Endometrial microvascular endothelial cells (primary cell): ENCODE data around the gene CA9. TPM values are rescaled to one million over a fixed set of nuclear protein-coding genes. Genes with fewer than 3 reads are reported as not detected.

Experiments used
- in situ Hi-C: cut with HindIII; loops from 2 replicates; pipeline ENCODE4 v1.10.0; 2017; ENCODE audit warnings: low sequenced_read_pairs, low pct_unique_long_range_greater_than_20kb; ENCODE audit errors: inconsistent ontology term
- total RNA-seq: library from RNA; depleted of rRNA; stranded (reverse); fragments of >200 nt; gene quantifications from one replicate; pipeline ENCODE4 v1.2.3, GENCODE V29; 2015; ENCODE audit errors: inconsistent ontology term

The CA9 gene
- total RNA-seq, 1 donor from 2014 or later = not detected

- in situ Hi-C loops = no loop called here
These were observed 56.2 kb downstream of the CA9 start for GRCh38 chr9:35729700-35730485.

GRCh38 chr9:35730486-35730854 lies 56.7 kb downstream of the CA9 start:
- in situ Hi-C loops = no loop called here

Other genes starting within 250 kb of the CA9 start
- 35.9 TPM for gene RUSC2, start 183.8 kb upstream of the CA9 start, total RNA-seq
- 12.9 TPM for gene TESK1, start 68.7 kb upstream of the CA9 start, total RNA-seq
- gene CD72, start 55.5 kb upstream of the CA9 start, total RNA-seq = not detected
- not detected for gene SIT1, start 23.0 kb upstream of the CA9 start, total RNA-seq
- 269 TPM for gene RMRP, start 15.9 kb upstream of the CA9 start, total RNA-seq
- gene CCDC107, start 15.6 kb upstream of the CA9 start, total RNA-seq = 5.0 TPM
- gene ARHGEF39, start 8.7 kb upstream of the CA9 start, total RNA-seq = 2.8 TPM
- 99.1 TPM for gene TPM2, start 16.0 kb downstream of the CA9 start, total RNA-seq
- gene TLN1, start 58.3 kb downstream of the CA9 start, total RNA-seq = 358 TPM
- gene CREB3, start 58.7 kb downstream of the CA9 start, total RNA-seq = 64.9 TPM
- gene GBA2, start 75.3 kb downstream of the CA9 start, total RNA-seq = 51.3 TPM
- 17.2 TPM for gene RGP1, start 75.4 kb downstream of the CA9 start, total RNA-seq
- gene MSMP, start 80.3 kb downstream of the CA9 start, total RNA-seq = 5.3 TPM
- gene NPR2, start 117.7 kb downstream of the CA9 start, total RNA-seq = 18.3 TPM
- gene SPAG8, start 138.3 kb downstream of the CA9 start, total RNA-seq = not detected
- 53.3 TPM for gene HINT2, start 141.1 kb downstream of the CA9 start, total RNA-seq
- gene FAM221B, start 154.8 kb downstream of the CA9 start, total RNA-seq = not detected
- 0.09 TPM for gene TMEM8B, start 155.3 kb downstream of the CA9 start, total RNA-seq
- gene OR13J1, start 196.5 kb downstream of the CA9 start, total RNA-seq = not detected
- 0.19 TPM for gene HRCT1, start 232.3 kb downstream of the CA9 start, total RNA-seq
- gene SPAAR, start 235.6 kb downstream of the CA9 start, total RNA-seq = 34.1 TPM